Ascending aorta (tissue), 2 donors: ENCODE data around the gene ZNF787. TPM values are rescaled to one million over a fixed set of nuclear protein-coding genes. Genes with fewer than 3 reads are reported as not detected.

ENCODE experiments used
- DNase-seq, 2 donors: peaks; one replicate each; pipeline ENCODE4 v3.0.0-alpha.2; 2019; ENCODE audit warnings: low spot score in 2 of 2
- H3K27ac ChIP-seq, 2 donors: fragments of 200-600 bp; sonication (generic); one replicate each; pipeline ENCODE4 v1.5.1; 2016 to 2017; ENCODE audit warnings: mild to moderate bottlenecking in 1 of 2
- H3K27me3 ChIP-seq: fragments of 200-600 bp; sonication (generic); one replicate; pipeline ENCODE4 v1.5.1; 2017
- H3K36me3 ChIP-seq, 2 donors: fragments of 200-600 bp; sonication (generic); one replicate each; pipeline ENCODE4 v1.5.1; 2016
- H3K4me1 ChIP-seq, 2 donors: fragments of 200-600 bp; sonication (generic); one replicate each; pipeline ENCODE4 v1.5.1; 2016 to 2017; ENCODE audit warnings: mild to moderate bottlenecking in 1 of 2
- H3K4me3 ChIP-seq, 2 donors: fragments of 200-600 bp; sonication (generic); one replicate each; pipeline ENCODE4 v1.5.1; 2016 to 2017; ENCODE audit warnings: mild to moderate bottlenecking in 1 of 2
- H3K9me3 ChIP-seq, 2 donors: fragments of 200-600 bp; sonication (generic); one replicate each; pipeline ENCODE4 v1.5.1; 2016
- intact Hi-C: fragments of 100-400 bp; cut with DNase I; formaldehyde crosslinking; loops from one replicate; pipeline ENCODE4 v1.15.1; 2023
- total RNA-seq: library from RNA; depleted of rRNA; stranded (reverse); fragments of >200 nt; gene quantifications from one replicate; pipeline ENCODE4 v1.1.0, GENCODE V29; 2016
- TF ChIP-seq, protein P1 (sequence below), 3 experiments: fragments of 200-600 bp in 2 of 3; fragments of 450-650 bp in 1 of 3; sonication (generic) in 2 of 3; IDR thresholded peaks; one replicate each; pipeline ENCODE4 v1.5.1; 2016 to 2019; ENCODE audit warnings: antibody characterized with exemption in 3 of 3, mild to moderate bottlenecking in 1 of 3, moderate library complexity in 1 of 3

ZNF787 gene
- total RNA-seq, 1 donor from 2014 or later = 18.1 TPM

DNA sequence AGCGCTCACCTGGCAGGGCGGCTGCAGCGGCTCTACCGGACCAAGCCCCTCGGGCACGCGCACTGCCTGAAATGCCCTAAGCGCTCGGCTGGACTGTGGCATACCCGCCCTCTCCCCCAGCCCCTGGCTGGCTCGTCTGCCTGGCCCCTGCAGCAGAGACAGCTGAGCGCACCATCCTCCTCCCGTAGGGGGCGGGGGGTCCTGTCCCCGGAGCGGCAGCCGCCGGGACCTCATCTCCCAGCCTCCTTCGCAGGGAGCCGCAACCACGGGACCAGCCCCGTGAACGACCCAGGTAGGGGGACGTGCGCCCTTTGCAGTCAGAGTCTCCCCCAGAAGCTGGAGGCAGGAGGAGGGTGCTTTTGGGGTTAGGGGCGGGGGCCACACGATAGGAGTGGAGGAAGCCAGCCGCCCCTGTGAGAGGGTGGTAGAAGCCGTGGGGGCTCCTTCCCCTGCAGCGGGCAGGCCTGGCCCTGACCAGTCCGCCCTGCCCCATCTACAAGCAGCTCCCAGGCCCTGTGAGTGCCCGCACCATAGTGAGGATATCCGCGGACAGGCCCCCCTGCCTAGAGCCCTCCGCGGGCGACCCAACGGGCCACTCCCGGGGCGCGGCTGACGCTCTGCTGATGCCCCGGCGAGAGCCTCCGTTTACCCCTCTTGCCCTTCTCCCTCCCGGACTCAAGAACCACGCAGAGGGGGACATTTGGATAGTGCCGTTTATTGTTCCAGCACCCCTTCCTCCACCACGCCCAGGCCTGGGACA is 34.2 kb downstream of the ZNF787 start:
- DNase-seq = no peak
- Histone ChIP-seq H3K4me3 (no peak overlapping the region), H3K27ac (no peak overlapping the region), H3K4me1 (no peaks in the 10 kb centered on the region), H3K27me3 (no peaks in the 10 kb centered on the region), H3K36me3 (peaks cover 6 to 36% of the 10 kb centered on the region in 2 donors), H3K9me3 (no peaks in the 10 kb centered on the region)
- TF ChIP-seq, protein P1, sequence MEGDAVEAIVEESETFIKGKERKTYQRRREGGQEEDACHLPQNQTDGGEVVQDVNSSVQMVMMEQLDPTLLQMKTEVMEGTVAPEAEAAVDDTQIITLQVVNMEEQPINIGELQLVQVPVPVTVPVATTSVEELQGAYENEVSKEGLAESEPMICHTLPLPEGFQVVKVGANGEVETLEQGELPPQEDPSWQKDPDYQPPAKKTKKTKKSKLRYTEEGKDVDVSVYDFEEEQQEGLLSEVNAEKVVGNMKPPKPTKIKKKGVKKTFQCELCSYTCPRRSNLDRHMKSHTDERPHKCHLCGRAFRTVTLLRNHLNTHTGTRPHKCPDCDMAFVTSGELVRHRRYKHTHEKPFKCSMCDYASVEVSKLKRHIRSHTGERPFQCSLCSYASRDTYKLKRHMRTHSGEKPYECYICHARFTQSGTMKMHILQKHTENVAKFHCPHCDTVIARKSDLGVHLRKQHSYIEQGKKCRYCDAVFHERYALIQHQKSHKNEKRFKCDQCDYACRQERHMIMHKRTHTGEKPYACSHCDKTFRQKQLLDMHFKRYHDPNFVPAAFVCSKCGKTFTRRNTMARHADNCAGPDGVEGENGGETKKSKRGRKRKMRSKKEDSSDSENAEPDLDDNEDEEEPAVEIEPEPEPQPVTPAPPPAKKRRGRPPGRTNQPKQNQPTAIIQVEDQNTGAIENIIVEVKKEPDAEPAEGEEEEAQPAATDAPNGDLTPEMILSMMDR (IDR thresholded peaks at IDR 0.05) = no peak
- intact Hi-C loops = no loop called here

DNA sequence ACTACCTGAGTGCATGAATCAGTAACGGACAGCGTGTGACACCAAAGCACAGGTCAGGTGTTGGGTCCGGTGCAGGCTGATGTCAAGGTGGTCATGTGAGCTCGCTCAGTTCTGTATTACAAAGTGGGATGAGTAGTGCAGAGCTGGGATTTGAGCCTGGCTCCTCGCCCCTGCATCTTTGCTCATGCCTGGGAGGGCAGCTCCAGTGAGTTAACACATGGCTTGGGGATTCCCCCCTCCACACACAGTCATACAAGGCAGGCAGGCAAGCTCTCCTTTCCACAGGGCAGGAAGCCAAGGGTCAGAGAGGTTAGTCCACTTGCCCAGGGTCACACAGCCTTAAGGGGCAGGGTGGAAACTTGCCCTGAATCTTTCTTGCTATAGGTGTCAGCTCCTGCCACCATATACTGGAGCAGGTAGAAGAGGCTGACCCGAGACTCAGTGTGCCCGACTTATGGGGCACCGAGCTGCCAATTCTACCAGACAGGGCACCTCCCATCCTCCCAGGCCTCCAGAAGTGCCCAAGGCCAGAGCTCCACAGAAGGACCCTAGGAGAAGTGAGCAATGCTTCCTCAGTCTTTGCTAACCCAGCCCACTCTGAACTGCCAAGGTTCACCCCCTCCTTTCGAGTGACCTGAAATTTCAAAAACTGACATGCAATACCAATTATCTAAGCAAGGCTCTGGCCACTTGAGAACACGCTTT is 35.4 kb downstream of the ZNF787 start:
- intact Hi-C loops = no loop called here
- Histone ChIP-seq H3K36me3 (peaks cover 6 to 34% of the 10 kb centered on the region in 2 donors), H3K9me3 (no peaks in the 10 kb centered on the region), H3K27ac (no peak overlapping the region), H3K27me3 (no peaks in the 10 kb centered on the region), H3K4me3 (no peak overlapping the region), H3K4me1 (peaks cover 0 to 5% of the 10 kb centered on the region in 2 donors)
- no peak for DNase-seq
- TF ChIP-seq, protein P1 (IDR thresholded peaks at IDR 0.05) = no peak

DNA sequence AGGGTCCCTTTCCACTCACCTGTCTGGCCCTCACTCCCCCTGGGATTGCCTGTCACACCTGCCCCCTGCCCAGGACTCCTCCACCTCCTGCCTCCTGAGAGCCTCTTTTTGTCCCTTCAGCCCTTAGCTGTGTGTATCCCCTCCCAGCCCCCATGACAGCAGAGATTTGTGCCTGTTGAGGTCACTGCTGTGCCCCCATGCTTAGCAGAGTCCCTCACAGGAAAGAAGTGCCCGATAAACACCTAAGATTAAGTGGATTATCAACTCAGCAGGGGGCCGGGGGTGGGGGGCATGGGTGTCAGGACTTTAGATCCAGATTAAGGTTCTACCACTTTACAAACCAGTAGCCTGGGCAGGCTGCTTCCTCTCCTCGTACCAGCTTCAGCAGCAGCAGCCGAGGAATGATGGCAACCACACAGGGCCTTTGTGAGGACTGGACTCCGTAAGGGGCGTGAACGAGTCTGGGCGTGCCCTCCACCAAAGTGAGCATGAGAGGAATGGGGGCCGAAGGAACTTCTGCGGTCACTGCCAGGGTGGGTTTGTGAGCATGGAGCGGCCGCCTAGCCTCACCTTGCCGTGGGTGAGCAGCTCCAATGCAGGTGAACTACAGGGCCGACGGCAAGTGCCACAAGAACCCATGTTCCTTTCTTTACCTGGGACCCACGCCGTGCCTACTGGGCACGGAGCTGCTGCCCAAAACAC is 36.1 kb downstream of the ZNF787 start:
- no peak for DNase-seq
- Histone ChIP-seq H3K4me1 (peaks cover 0 to 5% of the 10 kb centered on the region in 2 donors), H3K27me3 (no peaks in the 10 kb centered on the region), H3K27ac (no peak overlapping the region), H3K36me3 (peaks cover 6 to 29% of the 10 kb centered on the region in 2 donors), H3K4me3 (no peak overlapping the region), H3K9me3 (no peaks in the 10 kb centered on the region)
- intact Hi-C loops = no loop called here
- TF ChIP-seq, protein P1 (IDR thresholded peaks at IDR 0.05) = no peak

DNA sequence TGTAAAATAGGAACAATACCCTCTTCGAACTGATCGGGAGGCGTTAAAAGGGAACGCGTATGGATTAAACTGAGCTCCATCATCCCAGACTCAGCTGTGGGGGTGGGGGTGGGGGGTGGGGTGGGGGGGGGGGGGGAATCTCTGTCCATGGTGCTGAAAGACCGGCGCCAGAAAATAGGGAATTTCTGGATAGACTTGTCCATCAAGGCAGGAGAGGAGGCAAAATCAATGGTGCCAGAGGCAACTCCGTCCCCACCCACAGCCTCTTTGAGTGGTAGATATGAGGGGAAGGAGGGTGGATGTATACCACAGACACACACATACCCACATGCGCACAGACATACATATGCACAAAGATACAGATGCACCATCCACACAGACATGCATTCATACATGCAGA is 37.4 kb downstream of the ZNF787 start:
- intact Hi-C loops = no loop called here
- no peak overlapping the region for H3K4me3 ChIP-seq
- TF ChIP-seq, protein P1 (IDR thresholded peaks at IDR 0.05) = no peak
- H3K27me3 ChIP-seq = no peaks in the 10 kb centered on the region
- H3K36me3 ChIP-seq = peaks cover 3 to 18% of the 10 kb centered on the region in 2 donors
- peaks cover 0 to 5% of the 10 kb centered on the region in 2 donors for H3K4me1 ChIP-seq
- no peak for DNase-seq
- H3K9me3 ChIP-seq = no peaks in the 10 kb centered on the region
- no peak overlapping the region for H3K27ac ChIP-seq

DNA sequence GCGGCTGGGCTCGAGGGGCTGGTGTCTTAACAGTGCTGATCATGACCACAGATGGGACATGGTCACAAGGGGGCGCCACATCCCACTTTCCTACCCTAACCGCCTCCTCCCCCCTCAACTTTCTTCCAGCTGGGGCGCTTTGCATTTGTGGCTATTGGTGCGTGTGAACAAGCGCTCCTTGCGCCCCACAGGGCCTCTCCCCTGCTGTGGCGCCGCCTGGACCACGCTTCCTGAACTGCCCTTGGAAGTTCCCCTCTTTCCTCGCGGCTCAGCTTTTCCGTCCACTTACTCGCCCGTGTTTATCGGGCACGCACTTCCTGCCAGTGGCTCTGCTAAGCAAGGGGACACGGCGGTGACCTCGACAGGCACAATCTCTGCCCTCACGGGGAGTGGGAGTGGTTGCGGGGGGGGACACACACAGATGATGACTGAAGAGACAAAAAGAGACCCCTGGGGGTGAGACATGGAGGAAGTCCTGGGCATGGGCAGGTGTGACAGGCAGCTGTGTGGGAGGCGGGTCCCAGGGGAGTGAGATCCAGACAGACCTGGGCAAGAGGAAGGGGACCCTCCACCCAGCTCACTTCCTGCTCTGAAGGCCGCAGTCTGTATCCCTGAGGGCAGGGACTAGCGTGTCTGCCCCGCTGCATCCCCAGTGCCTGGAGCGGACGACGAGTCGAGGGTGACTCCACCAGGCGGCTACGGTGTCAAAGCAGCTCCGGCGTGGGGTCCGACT is 40.3 kb downstream of the ZNF787 start:
- no peaks in the 10 kb centered on the region for H3K27me3 ChIP-seq
- H3K9me3 ChIP-seq = no peaks in the 10 kb centered on the region
- H3K4me3 ChIP-seq = peak overlapping the region; percentile 37 to 45
- no peaks in the 10 kb centered on the region for H3K36me3 ChIP-seq
- DNase-seq = peak; percentile 14 to 81
- intact Hi-C loops = no loop called here
- peaks cover 0 to 5% of the 10 kb centered on the region in 2 donors for H3K4me1 ChIP-seq
- no peak overlapping the region for H3K27ac ChIP-seq
- TF ChIP-seq, protein P1 (IDR thresholded peaks at IDR 0.05) = peak; percentile 30 to 52 (median 49)
